NCI-H1048 (cell line): ENCODE data around the gene IGSF21.

Experiments used
- DNase-seq: peaks from one replicate; lab custom pipeline; 2025; lab: John Stamatoyannopoulos, UW

The IGSF21 gene

GRCh38 chr1:18107369-18108298, at the start of gene IGSF21:
IGSF21 (plus strand) TSS chr1:18107798; CDS start chr1:18108129, 331 bp downstream.
- no peak for DNase-seq

GRCh38 chr1:18058206-18058921, 49.2 kb upstream of the IGSF21 start:
- DNase-seq, result no peak

- no peak for DNase-seq
Observed at GRCh38 chr1:18058981-18059605, 48.5 kb upstream of the IGSF21 start.

- no peak for DNase-seq
Observed at GRCh38 chr1:18060366-18060765, 47.2 kb upstream of the IGSF21 start.

GRCh38 chr1:18062185-18062584, 45.4 kb upstream of the IGSF21 start:
- DNase-seq, result no peak

- no peak for DNase-seq
Observed at GRCh38 chr1:18064534-18064933, 43.1 kb upstream of the IGSF21 start.

GRCh38 chr1:18066576-18066975, 41.0 kb upstream of the IGSF21 start:
- DNase-seq, result no peak

- DNase-seq, result no peak
Observed at GRCh38 chr1:18069903-18070302, 37.7 kb upstream of the IGSF21 start.

GRCh38 chr1:18072066-18072465, 35.5 kb upstream of the IGSF21 start:
- DNase-seq, result no peak

GRCh38 chr1:18073066-18073642, 34.4 kb upstream of the IGSF21 start:
- no peak for DNase-seq

- DNase-seq, result no peak
Observed at GRCh38 chr1:18077657-18078215, 29.9 kb upstream of the IGSF21 start.

GRCh38 chr1:18079941-18080735, 27.5 kb upstream of the IGSF21 start:
- DNase-seq, result no peak

GRCh38 chr1:18085387-18086074, 22.1 kb upstream of the IGSF21 start:
- DNase-seq, result no peak

GRCh38 chr1:18088077-18088594, 19.5 kb upstream of the IGSF21 start:
- no peak for DNase-seq

- DNase-seq, result no peak
Observed at GRCh38 chr1:18089488-18089887, 18.1 kb upstream of the IGSF21 start.

GRCh38 chr1:18090636-18091035, 17.0 kb upstream of the IGSF21 start:
- no peak for DNase-seq

- DNase-seq, result no peak
Observed at GRCh38 chr1:18091660-18092446, 15.7 kb upstream of the IGSF21 start.

GRCh38 chr1:18093193-18093592, 14.4 kb upstream of the IGSF21 start:
- DNase-seq, result no peak

- no peak for DNase-seq
Observed at GRCh38 chr1:18093646-18094045, 14.0 kb upstream of the IGSF21 start.
